Mucosa of stomach (tissue), 1 donor: ENCODE results near the gene MACROH2A2.

Experiments
- H3K27me3 ChIP-seq: one replicate; pipeline ENCODE4 v1.7.0; 2013; ENCODE audit warnings: mild to moderate bottlenecking, low read length; ENCODE audit not compliant: control insufficient read depth, insufficient read depth
- H3K36me3 ChIP-seq: one replicate; pipeline ENCODE4 v1.7.0; 2013; ENCODE audit warnings: low read length; ENCODE audit not compliant: control insufficient read depth, insufficient read depth
- H3K4me1 ChIP-seq: one replicate; pipeline ENCODE4 v1.7.0; 2013; ENCODE audit warnings: mild to moderate bottlenecking, low read length; ENCODE audit not compliant: control insufficient read depth, insufficient read depth
- H3K4me3 ChIP-seq: one replicate; pipeline ENCODE4 v1.7.0; 2013; ENCODE audit warnings: low read length
- H3K9ac ChIP-seq: one replicate; pipeline ENCODE4 v1.7.0; 2013; ENCODE audit warnings: mild to moderate bottlenecking, low read length, moderate library complexity
- H3K9me3 ChIP-seq: one replicate; pipeline ENCODE4 v1.7.0; 2013; ENCODE audit warnings: mild to moderate bottlenecking, low read length, moderate library complexity; ENCODE audit not compliant: control insufficient read depth
- donor health status: Pancreatic carcinoma.

MACROH2A2 gene

GRCh38 chr10:70053218-70053840 is 683 bp downstream of the MACROH2A2 start:
- Histone ChIP-seq H3K27me3 (peaks cover 18% of the 10 kb centered on the region), H3K9ac (peak overlapping the region; percentile 73), H3K9me3 (no peaks in the 10 kb centered on the region)

GRCh38 chr10:70053841-70054288 is 1.2 kb downstream of the MACROH2A2 start:
- peaks cover 18% of the 10 kb centered on the region for H3K27me3 ChIP-seq
- peak overlapping the region; percentile 26 for H3K4me3 ChIP-seq
- H3K9ac ChIP-seq: peak overlapping the region; percentile 20
- no peaks in the 10 kb centered on the region for H3K4me1 ChIP-seq
- no peaks in the 10 kb centered on the region for H3K36me3 ChIP-seq
- H3K9me3 ChIP-seq: no peaks in the 10 kb centered on the region

More at GRCh38 chr10:70053218-70053840, 683 bp downstream of the MACROH2A2 start:
- H3K4me3 ChIP-seq: peak overlapping the region; percentile 78
- no peaks in the 10 kb centered on the region for H3K4me1 ChIP-seq
- H3K36me3 ChIP-seq: no peaks in the 10 kb centered on the region

GRCh38 chr10:70054902-70055301 is 2.3 kb downstream of the MACROH2A2 start:
- no peak overlapping the region for H3K9ac ChIP-seq
- H3K36me3 ChIP-seq: no peaks in the 10 kb centered on the region
- H3K9me3 ChIP-seq: no peaks in the 10 kb centered on the region
- H3K4me3 ChIP-seq: no peak overlapping the region
- H3K4me1 ChIP-seq: no peaks in the 10 kb centered on the region
- H3K27me3 ChIP-seq: peaks cover 18% of the 10 kb centered on the region

- H3K9me3 ChIP-seq: no peaks in the 10 kb centered on the region
- no peaks in the 10 kb centered on the region for H3K36me3 ChIP-seq
- no peak overlapping the region for H3K4me3 ChIP-seq
- no peaks in the 10 kb centered on the region for H3K4me1 ChIP-seq
- peaks cover 18% of the 10 kb centered on the region for H3K27me3 ChIP-seq
- H3K9ac ChIP-seq: no peak overlapping the region
These were observed 2.9 kb downstream of the MACROH2A2 start for GRCh38 chr10:70055550-70055949.

GRCh38 chr10:70057306-70057705 is 4.7 kb downstream of the MACROH2A2 start:
- Histone ChIP-seq H3K4me3 (no peak overlapping the region), H3K4me1 (no peaks in the 10 kb centered on the region), H3K36me3 (no peaks in the 10 kb centered on the region), H3K9me3 (no peaks in the 10 kb centered on the region), H3K27me3 (peaks cover 3% of the 10 kb centered on the region), H3K9ac (no peak overlapping the region)

- H3K4me1 ChIP-seq: no peaks in the 10 kb centered on the region
- H3K27me3 ChIP-seq: no peaks in the 10 kb centered on the region
- no peak overlapping the region for H3K9ac ChIP-seq
- H3K9me3 ChIP-seq: no peaks in the 10 kb centered on the region
- no peak overlapping the region for H3K4me3 ChIP-seq
- H3K36me3 ChIP-seq: no peaks in the 10 kb centered on the region
These were observed 7.7 kb downstream of the MACROH2A2 start for GRCh38 chr10:70060389-70060788.

- no peaks in the 10 kb centered on the region for H3K9me3 ChIP-seq
- no peak overlapping the region for H3K4me3 ChIP-seq
- H3K36me3 ChIP-seq: no peaks in the 10 kb centered on the region
- H3K27me3 ChIP-seq: no peaks in the 10 kb centered on the region
- H3K9ac ChIP-seq: no peak overlapping the region
- H3K4me1 ChIP-seq: no peaks in the 10 kb centered on the region
These were observed 10.9 kb downstream of the MACROH2A2 start for GRCh38 chr10:70063418-70064098.

GRCh38 chr10:70064486-70064885 is 11.8 kb downstream of the MACROH2A2 start:
- Histone ChIP-seq H3K36me3 (no peaks in the 10 kb centered on the region), H3K4me3 (no peak overlapping the region), H3K4me1 (no peaks in the 10 kb centered on the region), H3K9ac (no peak overlapping the region), H3K9me3 (no peaks in the 10 kb centered on the region), H3K27me3 (no peaks in the 10 kb centered on the region)

- Histone ChIP-seq H3K4me1 (no peaks in the 10 kb centered on the region), H3K4me3 (no peak overlapping the region), H3K36me3 (no peaks in the 10 kb centered on the region), H3K9ac (no peak overlapping the region), H3K27me3 (no peaks in the 10 kb centered on the region), H3K9me3 (no peaks in the 10 kb centered on the region)
These were observed 13.5 kb downstream of the MACROH2A2 start for GRCh38 chr10:70066190-70066589.

GRCh38 chr10:70067586-70067985 is 14.9 kb downstream of the MACROH2A2 start:
- Histone ChIP-seq H3K4me1 (no peaks in the 10 kb centered on the region), H3K9me3 (no peaks in the 10 kb centered on the region), H3K27me3 (no peaks in the 10 kb centered on the region), H3K4me3 (no peak overlapping the region), H3K36me3 (no peaks in the 10 kb centered on the region), H3K9ac (no peak overlapping the region)

GRCh38 chr10:70068925-70069324 is 16.3 kb downstream of the MACROH2A2 start:
- no peaks in the 10 kb centered on the region for H3K36me3 ChIP-seq
- no peaks in the 10 kb centered on the region for H3K27me3 ChIP-seq
- H3K4me1 ChIP-seq: no peaks in the 10 kb centered on the region
- no peaks in the 10 kb centered on the region for H3K9me3 ChIP-seq
- no peak overlapping the region for H3K9ac ChIP-seq
- no peak overlapping the region for H3K4me3 ChIP-seq

- no peaks in the 10 kb centered on the region for H3K27me3 ChIP-seq
- H3K9ac ChIP-seq: no peak overlapping the region
- no peaks in the 10 kb centered on the region for H3K36me3 ChIP-seq
- no peak overlapping the region for H3K4me3 ChIP-seq
- H3K9me3 ChIP-seq: no peaks in the 10 kb centered on the region
- H3K4me1 ChIP-seq: no peaks in the 10 kb centered on the region
These were observed 16.7 kb downstream of the MACROH2A2 start for GRCh38 chr10:70069346-70069745.
